GM12874 (cell line): ENCODE data around the gene NFATC4.

Experiments used
- TF ChIP-seq, protein P1 (sequence below): IDR thresholded peaks from 2 replicates; pipeline ENCODE4 v1.5.1; 2011; ENCODE audit warnings: low read depth, mild to moderate bottlenecking, control low read depth, low read length, moderate library complexity; ENCODE audit not compliant: insufficient read depth

Gene NFATC4

DNA sequence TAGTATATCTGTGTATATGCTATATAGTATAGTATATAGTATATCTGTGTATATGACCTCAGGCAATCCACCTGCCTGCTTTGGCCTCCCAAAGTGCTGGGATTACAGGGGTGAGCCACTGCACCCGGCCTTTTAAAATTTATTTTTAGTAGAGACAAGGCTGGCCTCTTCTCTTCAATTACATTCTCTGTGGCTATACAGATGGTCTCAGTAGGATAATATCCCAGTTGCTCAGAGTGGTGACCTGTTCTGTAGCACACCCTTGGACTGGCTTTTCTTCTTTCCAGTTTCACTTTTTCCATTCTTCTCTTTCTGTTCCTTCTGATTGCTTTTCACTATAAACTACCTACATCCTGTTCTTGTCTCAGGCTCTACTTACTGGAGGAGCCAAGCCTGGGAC, 3.1 kb upstream of the NFATC4 start:
- TF ChIP-seq, protein P1, sequence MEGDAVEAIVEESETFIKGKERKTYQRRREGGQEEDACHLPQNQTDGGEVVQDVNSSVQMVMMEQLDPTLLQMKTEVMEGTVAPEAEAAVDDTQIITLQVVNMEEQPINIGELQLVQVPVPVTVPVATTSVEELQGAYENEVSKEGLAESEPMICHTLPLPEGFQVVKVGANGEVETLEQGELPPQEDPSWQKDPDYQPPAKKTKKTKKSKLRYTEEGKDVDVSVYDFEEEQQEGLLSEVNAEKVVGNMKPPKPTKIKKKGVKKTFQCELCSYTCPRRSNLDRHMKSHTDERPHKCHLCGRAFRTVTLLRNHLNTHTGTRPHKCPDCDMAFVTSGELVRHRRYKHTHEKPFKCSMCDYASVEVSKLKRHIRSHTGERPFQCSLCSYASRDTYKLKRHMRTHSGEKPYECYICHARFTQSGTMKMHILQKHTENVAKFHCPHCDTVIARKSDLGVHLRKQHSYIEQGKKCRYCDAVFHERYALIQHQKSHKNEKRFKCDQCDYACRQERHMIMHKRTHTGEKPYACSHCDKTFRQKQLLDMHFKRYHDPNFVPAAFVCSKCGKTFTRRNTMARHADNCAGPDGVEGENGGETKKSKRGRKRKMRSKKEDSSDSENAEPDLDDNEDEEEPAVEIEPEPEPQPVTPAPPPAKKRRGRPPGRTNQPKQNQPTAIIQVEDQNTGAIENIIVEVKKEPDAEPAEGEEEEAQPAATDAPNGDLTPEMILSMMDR: no peak

DNA sequence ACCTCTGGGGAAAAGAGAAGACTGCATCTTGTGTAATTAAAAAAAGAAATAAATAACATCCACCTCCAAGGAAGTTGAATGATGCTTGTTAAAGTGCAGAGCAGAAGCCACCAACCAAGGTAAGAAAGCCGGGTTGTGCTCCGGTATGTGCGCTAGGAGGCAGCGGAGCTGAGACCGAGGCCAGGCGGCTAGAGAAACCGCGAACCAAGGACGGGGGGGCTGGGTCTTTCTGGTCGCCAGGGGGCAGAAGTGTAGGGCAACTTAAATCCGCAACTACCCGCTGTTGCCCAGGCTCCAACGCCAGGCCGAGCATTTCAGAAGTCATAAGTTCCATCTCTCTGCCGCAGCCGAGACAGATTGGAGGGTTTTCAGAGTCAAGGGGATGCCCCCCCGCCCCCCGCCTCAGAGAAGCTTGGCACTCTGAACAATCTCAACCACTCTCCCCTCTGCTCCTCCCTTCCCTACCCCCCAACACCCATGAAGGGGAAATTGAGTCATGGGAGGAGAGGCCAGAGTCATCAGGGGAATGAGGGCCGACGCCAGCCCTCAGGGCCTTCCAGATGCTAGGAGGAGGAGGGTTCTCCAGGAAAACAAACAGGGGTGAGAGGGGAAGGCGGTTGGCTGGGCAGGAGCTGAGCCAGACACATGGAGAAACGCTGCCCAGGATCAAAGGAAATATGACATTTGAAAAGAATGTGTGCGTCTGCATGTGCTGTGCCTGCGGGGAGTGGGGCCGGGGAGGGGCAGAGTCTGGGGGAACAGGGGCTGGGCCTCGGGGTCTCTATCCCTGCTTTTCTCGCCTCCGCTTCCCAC, 2.2 kb upstream of the NFATC4 start:
- TF ChIP-seq, protein P1: peak; percentile 85

DNA sequence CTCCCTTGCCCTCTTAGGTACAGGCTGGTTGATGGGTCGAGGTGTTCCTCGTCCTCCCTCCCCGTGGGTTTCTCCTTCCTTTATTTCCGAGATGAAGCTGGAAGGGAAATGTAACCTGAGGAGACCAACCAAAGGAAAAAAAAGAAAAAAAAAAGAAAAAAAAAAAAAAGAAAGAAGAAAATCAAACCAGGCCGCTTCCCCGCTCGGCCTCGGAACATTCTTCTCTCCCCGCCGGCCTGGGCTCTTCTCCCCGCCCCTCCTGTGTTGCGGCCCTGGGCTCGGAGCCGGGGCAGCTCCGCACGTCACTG, 1.6 kb upstream of the NFATC4 start:
- TF ChIP-seq, protein P1: no peak

DNA sequence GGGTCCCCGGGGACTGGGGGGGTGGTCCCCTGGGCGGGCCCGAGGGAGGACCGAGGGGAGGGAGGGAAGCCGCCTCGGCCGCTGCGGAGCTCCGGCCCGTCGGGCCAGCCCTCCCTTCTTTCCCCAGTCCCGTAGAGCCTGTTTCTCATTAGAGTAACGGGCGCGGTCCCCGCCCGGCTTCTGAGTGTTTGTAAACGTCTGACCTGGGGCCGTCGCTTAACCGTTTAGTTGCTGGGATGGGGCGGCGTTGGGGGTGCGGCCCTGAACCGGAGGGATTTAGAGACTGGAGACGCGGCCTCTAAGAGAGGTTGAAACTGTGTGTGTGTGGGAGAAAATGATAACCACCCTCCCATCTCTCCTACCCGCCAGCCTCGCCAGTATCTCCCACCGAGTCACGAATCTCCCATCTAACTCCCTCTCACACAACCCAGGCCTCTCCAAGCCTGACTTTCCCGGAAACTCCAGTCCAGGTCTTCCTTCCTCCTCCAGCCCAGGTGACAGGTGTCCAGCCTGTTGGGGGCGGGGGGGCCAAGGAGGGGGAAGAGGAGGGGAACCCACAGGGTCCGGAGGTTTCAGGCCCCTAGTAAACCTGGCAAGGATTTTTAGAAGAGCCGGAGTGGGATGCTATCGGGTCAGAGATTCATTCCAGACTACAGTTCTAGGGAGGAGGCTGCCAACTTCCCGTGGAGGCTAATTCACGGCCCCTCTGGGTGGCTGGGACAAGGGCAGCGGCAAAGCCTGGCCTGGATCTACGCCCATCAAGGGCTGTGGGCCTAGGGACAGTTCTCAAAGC, 1.1 kb upstream of the NFATC4 start:
- TF ChIP-seq, protein P1: no peak

DNA sequence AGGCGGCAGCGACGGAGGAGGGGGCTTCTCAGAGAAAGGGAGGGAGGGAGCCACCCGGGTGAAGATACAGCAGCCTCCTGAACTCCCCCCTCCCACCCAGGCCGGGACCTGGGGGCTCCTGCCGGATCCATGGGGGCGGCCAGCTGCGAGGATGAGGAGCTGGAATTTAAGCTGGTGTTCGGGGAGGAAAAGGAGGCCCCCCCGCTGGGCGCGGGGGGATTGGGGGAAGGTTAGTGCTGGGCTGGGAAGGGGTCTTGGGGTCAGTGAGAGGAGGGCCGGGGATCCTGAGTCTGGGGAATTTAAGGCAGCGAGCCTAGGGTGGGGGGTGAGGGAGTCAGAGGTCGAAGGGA, 203 bp downstream of the NFATC4 start:
- TF ChIP-seq, protein P1: no peak

DNA sequence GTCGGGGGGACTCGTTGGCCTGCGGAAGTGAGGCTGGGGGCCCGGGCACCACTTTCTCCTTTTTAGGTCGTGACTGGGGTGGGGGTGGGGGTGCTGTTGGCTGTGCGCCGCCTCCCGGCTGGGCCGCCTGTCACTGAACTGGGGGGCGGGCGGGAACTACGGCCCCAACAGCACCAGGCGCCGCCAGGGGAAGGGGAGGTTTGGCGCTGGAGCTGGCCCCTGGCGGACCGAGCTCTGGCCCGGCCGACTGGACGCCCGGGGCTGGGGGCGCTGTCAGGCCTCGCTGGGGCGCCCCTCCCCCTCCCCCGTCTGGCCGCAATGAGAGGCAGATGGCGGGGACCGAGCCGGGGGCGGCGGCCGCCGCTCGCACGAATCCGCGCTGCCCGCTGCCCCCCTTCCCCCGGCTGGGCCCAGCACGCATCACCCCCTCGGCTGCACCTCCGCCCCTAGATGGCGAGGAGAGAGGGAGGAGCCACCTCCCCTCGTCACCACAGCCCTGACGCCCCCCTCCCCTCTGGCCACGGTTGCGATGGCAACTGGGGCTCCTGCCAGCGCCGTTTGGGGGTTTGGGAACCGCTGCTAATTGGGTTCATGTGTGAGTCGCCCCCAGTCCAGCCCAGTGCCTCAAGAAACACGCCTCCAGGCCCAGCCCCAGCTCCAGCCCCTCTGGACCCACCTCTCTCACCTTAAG, 723 bp downstream of the NFATC4 start:
- TF ChIP-seq, protein P1: 0 out of 2 replicates have a peak, but pooled peaks have one; percentile 4

DNA sequence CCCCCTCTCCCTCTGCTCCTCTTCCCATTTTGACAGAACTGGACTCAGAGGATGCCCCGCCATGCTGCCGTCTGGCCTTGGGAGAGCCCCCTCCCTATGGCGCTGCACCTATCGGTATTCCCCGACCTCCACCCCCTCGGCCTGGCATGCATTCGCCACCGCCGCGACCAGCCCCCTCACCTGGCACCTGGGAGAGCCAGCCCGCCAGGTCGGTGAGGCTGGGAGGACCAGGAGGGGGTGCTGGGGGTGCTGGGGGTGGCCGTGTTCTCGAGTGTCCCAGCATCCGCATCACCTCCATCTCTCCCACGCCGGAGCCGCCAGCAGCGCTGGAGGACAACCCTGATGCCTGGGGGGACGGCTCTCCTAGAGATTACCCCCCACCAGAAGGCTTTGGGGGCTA, 1.5 kb downstream of the NFATC4 start:
- TF ChIP-seq, protein P1: no peak
